Skin of body (tissue), 2 donors: Measurements from ENCODE around the gene M1AP. TPM values are rescaled to one million over a fixed set of nuclear protein-coding genes. Genes with fewer than 3 reads are reported as not detected.

ENCODE experiments used
- DNase-seq: peaks from one replicate; lab custom pipeline; 2025; lab: John Stamatoyannopoulos, UW
- total RNA-seq: library from RNA; depleted of rRNA; stranded (reverse); fragments of >200 nt; gene quantifications from one replicate; pipeline ENCODE4 v1.2.3, GENCODE V29; 2014

The M1AP gene
- total RNA-seq, 1 donor from 2014 or later: 0.99 TPM

DNA sequence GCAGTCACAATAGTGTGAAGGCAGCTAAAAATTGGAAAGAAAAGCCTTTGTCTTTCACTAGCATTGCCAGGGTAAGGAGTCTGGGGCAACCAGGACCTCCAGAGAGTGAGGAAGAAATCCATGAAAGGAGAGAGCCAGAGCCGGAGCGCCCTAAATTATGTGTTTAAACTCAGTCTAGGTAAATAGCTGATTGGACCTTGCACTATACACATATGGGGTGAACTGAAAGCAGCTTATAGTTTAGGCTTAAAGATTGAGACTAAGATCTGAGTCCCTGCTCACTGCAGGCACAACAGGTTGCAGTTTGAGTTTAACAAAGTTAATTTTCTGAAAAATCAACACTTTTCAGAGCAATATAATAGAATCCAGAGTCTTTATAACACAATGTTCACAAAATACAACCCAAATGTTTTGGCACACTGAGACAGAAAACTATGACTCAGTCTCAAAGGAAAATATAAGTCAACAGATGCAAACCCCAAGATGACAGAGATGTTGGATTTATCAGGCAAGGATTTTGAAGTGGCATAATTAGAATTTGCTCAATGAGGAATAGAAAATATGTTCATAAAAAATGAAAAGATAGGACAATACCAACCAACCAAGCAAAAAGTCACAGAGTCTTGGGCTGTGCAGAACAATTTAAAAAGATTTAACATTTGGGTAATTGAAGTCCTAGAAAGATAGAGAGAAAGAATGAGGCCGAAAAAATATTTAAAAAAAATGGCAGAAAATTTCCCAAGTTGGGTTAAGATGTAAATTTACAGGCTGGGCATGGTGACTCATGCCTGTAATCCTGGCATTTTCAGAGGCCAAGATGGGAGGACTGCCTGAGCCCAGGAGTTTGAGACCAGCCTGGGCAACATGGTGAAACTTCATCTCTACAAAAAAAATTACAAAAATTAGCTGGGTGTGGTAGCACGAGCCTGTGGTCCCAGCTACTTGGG lies 54.0 kb downstream of the M1AP start:
- DNase-seq: no peak

GRCh38 chr2:74588664-74589063 lies 59.5 kb downstream of the M1AP start:
- DNase-seq: no peak

- DNase-seq: peak; percentile 50
These were observed 60.4 kb downstream of the M1AP start for GRCh38 chr2:74587664-74588277.

- DNase-seq: no peak
These were observed 62.5 kb downstream of the M1AP start for GRCh38 chr2:74585406-74586185.

GRCh38 chr2:74584088-74584645 lies 64.0 kb downstream of the M1AP start:
- DNase-seq: no peak

DNA sequence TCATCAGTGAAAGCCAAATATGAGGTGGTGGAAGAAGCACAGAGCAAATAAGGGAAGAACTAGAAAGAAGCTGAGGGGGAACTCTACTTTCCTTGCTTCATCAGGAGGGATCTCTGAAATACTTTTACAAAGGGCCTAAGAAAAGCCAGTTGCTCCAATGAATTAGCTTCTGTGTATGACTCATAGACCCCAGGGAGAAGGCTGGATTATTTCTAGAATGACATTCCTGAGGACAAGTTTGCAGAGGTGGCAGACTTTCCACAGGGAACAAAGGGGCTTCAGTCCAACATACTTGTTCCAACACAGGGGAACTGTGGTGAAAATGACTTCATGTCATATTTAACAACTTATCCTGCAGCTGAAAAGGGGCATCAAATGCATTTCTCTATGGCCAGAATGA lies 64.6 kb downstream of the M1AP start:
- no peak for DNase-seq

DNA sequence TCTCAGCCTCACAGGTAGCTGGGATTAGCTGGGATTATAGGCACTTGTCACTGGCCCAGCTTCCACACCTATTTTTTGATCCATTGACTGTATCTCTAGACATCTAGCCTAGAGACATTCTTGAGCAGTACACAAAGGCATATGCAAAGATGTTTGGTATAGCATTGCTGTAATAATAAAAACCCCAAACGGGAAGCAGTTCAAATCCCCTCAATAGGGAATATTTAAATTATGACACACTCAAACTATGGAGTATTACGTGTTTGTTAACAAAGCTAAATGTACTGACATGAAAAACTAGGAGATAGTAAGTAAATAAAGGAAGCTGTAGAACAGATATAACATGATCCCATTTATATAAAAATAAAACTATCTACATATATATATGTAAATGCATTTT lies 65.9 kb downstream of the M1AP start:
- DNase-seq: no peak

DNA sequence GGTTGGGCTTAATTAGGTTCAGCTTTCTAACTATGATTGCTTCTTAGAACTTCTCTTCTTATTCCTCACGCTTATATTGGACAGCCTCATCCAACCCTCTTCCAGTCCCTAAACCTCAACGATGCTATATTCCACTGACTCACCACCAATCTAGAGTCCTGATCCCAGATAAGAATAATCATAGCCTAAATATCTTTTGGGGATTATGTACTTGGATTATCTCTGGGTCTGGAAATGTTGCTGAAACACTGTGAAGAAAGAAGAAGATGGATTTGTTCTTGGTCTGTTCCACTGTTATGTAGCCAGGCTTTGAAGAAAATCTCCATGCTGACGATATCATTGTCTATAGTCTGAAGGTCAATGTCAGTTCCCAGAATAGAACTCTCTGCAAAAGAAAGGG lies 66.7 kb downstream of the M1AP start:
- no peak for DNase-seq

DNA sequence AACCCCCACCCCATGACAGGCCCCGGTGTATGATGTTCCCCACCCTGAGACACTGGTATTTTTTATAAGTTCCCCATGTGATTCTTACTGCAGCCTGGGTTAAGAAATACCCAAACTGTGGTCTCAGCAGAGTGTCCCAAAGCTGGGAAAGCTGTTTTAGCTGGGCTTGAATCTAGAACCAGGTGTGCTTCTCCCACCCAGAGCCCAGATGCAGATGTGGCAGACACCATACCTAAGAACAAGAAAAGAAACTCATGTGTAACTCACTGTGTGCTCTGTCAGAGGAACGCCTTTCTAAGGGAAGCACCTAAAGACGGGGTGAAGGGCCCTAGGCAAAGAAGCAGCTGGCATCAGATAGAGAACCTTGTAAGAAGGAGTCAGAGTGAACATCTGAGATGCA lies 69.7 kb downstream of the M1AP start:
- DNase-seq: no peak

GRCh38 chr2:74577448-74577847 lies 70.7 kb downstream of the M1AP start:
- DNase-seq: no peak

DNA sequence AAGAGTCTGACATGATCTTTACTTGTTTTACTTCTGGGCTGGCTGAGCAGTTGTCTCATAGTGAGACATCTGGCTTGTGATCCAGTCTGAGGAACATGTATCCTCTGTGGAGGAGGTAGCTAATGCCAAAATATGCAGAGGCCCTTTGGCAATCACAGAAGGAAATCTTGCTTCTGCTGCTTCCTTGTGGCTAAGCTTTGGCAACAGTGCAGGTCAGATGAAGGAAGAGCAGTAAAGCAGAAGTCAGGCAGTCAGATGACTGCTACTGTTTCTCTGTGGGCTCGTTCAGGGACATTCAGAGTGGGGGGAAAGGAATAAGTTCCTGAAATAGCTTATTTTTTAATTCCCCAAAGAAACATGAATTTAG lies 71.3 kb downstream of the M1AP start:
- DNase-seq: peak; percentile 66

DNA sequence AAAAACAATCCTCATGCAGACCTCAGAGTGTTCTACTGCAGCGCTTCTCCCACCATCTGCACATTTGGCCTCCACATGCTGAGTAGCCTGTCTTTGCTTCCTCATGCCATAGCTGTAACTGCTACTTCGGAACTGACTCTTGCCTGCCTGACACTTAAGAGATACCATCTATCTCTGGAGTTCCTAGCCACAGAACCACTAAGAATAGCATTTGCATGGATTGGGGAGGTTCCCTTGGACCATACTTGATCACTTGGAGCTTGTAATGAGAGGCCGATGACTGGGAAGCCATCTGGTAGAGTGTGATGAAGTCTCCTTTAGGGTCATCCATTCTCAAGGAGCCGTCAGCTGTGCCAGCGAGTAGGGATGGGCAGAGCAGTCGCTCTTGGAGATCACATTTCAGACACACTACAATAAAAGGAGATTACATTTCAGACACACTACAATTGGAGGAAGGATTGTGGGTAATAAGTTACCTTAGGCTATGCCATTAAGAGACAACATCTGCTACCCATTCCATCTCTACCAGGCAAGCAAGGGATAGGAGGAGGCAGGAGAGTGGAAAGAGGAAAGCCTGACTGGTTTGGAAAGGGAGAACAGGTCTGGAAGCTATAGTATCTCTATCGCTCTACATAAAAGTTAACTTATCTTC lies 71.8 kb downstream of the M1AP start:
- DNase-seq: peak; percentile 52

GRCh38 chr2:74575320-74575719 lies 72.8 kb downstream of the M1AP start:
- DNase-seq: no peak

DNA sequence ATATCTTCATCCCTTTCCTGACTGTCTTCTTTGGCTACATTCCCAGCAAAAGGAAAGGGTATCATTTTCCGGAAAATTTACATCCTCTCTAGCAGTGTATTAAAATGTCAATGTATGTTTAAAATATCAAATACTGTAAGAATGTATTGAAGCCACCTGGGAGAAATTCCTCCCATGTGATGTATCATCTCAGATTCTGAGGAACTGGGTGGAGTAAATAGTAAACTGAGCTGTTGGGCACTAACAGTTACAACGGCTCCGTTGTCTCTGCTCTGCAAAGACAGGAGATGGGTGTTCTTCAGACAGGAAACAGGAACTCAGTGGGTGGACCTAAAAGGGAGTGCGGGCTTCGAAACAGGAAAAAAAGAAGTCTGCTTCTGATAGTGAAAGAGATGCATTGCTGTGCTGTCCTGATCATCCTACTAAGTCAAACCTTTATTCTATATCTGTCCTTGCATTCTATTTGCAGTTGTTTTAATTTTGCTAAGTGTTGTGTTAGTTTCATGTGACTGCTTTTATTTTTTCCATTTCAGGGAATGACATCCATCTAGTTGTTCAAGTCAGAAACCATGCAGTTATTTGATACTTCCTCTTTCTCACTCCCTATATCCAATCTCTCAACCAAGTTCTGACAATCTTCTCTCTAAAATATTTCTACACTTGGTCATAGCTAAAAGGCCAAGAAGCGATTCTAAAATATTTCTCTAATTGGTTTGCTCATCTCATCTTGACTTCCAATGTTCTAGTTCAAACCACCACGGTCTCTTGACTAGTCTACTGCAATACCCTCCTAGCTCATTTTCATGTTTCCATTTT lies 74.2 kb downstream of the M1AP start:
- no peak for DNase-seq

- no peak for DNase-seq
These were observed 75.8 kb downstream of the M1AP start for GRCh38 chr2:74572178-74572925.

DNA sequence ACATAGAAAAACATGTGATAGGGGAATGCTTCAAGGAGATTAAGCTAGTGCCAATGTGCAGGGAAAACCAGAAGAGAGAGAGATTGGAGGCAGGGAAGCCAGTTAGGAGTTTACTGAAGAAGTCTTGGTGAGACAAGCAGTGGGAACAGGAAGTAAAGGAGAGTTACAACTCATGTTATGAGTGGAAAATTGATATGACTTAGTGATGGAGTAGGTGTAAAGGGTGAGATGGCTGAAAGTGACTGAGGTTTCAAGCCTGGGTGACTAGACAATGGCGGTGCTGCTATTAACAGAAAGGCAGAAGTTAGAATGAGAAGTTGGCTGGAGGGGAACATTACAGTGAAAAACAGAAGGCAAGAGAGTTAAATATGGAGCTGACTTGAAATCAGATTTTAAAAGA lies 77.1 kb downstream of the M1AP start:
- no peak for DNase-seq

- no peak for DNase-seq
These were observed 78.4 kb downstream of the M1AP start for GRCh38 chr2:74569686-74570085.

- DNase-seq: no peak
These were observed 80.2 kb downstream of the M1AP start for GRCh38 chr2:74567881-74568280.

- peak; percentile 13 for DNase-seq
These were observed 81.4 kb downstream of the M1AP start for GRCh38 chr2:74566754-74567085.
